Lung (tissue), 12 donors: ENCODE measurements around the gene MKLN1. TPM values are rescaled to one million over a fixed set of nuclear protein-coding genes. Genes with fewer than 3 reads are reported as not detected.

Experiments used
- ATAC-seq: fragments of 200-7000 bp; cut with Tn5 transposase; one replicate; pipeline ENCODE4 v1.9.1; 2020; ENCODE audit warnings: moderate number of reproducible peaks; ENCODE audit not compliant: insufficient read depth, low FRiP score
- DNase-seq, 3 donors: peaks; one replicate each; pipeline ENCODE4 v3.0.0-alpha.2; 2013 to 2017
- H3K27ac ChIP-seq, 2 donors: one replicate each; pipeline ENCODE4 v1.5.1; 2013; ENCODE audit warnings: mild to moderate bottlenecking in 2 of 2, moderate library complexity in 2 of 2, control low read depth in 1 of 2, inconsistent platforms in 1 of 2, low read depth in 1 of 2, low read length in 1 of 2
- H3K27me3 ChIP-seq, 3 donors: one replicate each; pipeline ENCODE4 v1.5.1; 2013; ENCODE audit warnings: low read length in 2 of 3; ENCODE audit not compliant: control insufficient read depth in 3 of 3, insufficient read depth in 3 of 3
- H3K36me3 ChIP-seq, 4 donors: one replicate each; pipeline ENCODE4 v1.5.1; 2013; ENCODE audit warnings: low read length in 4 of 4, mild to moderate bottlenecking in 1 of 4, moderate library complexity in 1 of 4; ENCODE audit not compliant: control insufficient read depth in 4 of 4, insufficient read depth in 4 of 4
- H3K4me1 ChIP-seq, 5 donors: one replicate each; pipeline ENCODE4 v1.5.1; 2013; ENCODE audit warnings: low read length in 5 of 5, mild to moderate bottlenecking in 2 of 5, moderate library complexity in 1 of 5; ENCODE audit not compliant: control insufficient read depth in 5 of 5, insufficient read depth in 5 of 5
- H3K4me3 ChIP-seq: one replicate; pipeline ENCODE4 v1.5.1; 2013; ENCODE audit warnings: mild to moderate bottlenecking, control low read depth, moderate library complexity
- H3K9ac ChIP-seq, 2 donors: one replicate each; pipeline ENCODE4 v1.5.1; 2013; ENCODE audit warnings: low read length in 2 of 2, control low read depth in 1 of 2; ENCODE audit not compliant: insufficient read depth in 1 of 2
- H3K9me3 ChIP-seq, 4 donors: one replicate each; pipeline ENCODE4 v1.5.1; 2013; ENCODE audit warnings: low read length in 3 of 4, mild to moderate bottlenecking in 1 of 4, moderate library complexity in 1 of 4; ENCODE audit not compliant: control insufficient read depth in 4 of 4, insufficient read depth in 3 of 4
- CTCF ChIP-seq: IDR thresholded peaks from 2 replicates; pipeline ENCODE4 v1.5.1; 2012; ENCODE audit warnings: mild to moderate bottlenecking; ENCODE audit errors: control extremely low read depth, extremely low read depth
- WGBS, 2 donors: extraction: QIAGEN DNeasy Blood & Tissue Kit; methylation state at CpG; one replicate each; pipeline ENCODE4 v1.1.7; 2013; 5-methylcytosine and 5-hydroxymethylcytosine counted together
- polyA plus RNA-seq, 2 donors: library from polyadenylated mRNA; stranded (reverse); fragments of 200-250 nt; gene quantifications; one replicate each; pipeline ENCODE4 v1.2.1, GENCODE V29; 2013
- total RNA-seq, 2 donors: library from RNA; depleted of rRNA in 1 of 2; stranded (reverse); fragments of >200 nt in 1 of 2; gene quantifications; one replicate each; pipeline ENCODE4 v1.2.1, GENCODE V29; 2014 to 2021
- donor health status: control.
- donor health status: control.
- donor health status: Bipolar disorder and iron deficiency.
- donor health status: healthy.
- donor health status: DM: yes; HTN: yes; CAD: no.

MKLN1 gene
- total and polyA plus RNA-seq, 4 donors: 11.6 to 135 (median 27.4) TPM

GRCh38 chr7:131466735-131467365, 139.2 kb downstream of the MKLN1 start:
- no peak for DNase-seq
- H3K27ac ChIP-seq: no peak overlapping the region
- no peaks in the 10 kb centered on the region for H3K27me3 ChIP-seq
- H3K4me3 ChIP-seq: no peak overlapping the region
- H3K9ac ChIP-seq: no peak overlapping the region
- no peak for ATAC-seq
- H3K4me1 ChIP-seq: peaks cover 0 to 4% (median 0%) of the 10 kb centered on the region in 5 donors
- no peaks in the 10 kb centered on the region for H3K9me3 ChIP-seq
- H3K36me3 ChIP-seq: peaks cover 16 to 35% (median 27%) of the 10 kb centered on the region in 4 donors
- no peak for TF ChIP-seq CTCF
- 88 to 98% methylated on average over 12 of the region's 12 CpGs for WGBS, 2 donors

GRCh38 chr7:131467788-131468187, 140.1 kb downstream of the MKLN1 start:
- Histone ChIP-seq H3K9ac (no peak overlapping the region), H3K9me3 (no peaks in the 10 kb centered on the region), H3K4me3 (no peak overlapping the region), H3K27ac (no peak overlapping the region), H3K36me3 (peaks cover 16 to 34% (median 26%) of the 10 kb centered on the region in 4 donors), H3K4me1 (peaks cover 0 to 4% (median 0%) of the 10 kb centered on the region in 5 donors), H3K27me3 (no peaks in the 10 kb centered on the region)
- DNase-seq (no peak), ATAC-seq (no peak)
- WGBS, 2 donors: 96 to 97% methylated on average over 5 of the region's 5 CpGs
- no peak for TF ChIP-seq CTCF

GRCh38 chr7:131471250-131472004, 143.8 kb downstream of the MKLN1 start:
- H3K4me1 ChIP-seq: peaks cover 0 to 4% (median 0%) of the 10 kb centered on the region in 5 donors
- no peak for ATAC-seq
- H3K36me3 ChIP-seq: peaks cover 16 to 37% (median 20%) of the 10 kb centered on the region in 4 donors
- no peak for DNase-seq
- H3K9ac ChIP-seq: no peak overlapping the region
- TF ChIP-seq CTCF: no peak
- WGBS, 2 donors: 93 to 98% methylated on average over 4 of the region's 4 CpGs
- no peak overlapping the region for H3K4me3 ChIP-seq
- H3K9me3 ChIP-seq: peaks cover 0 to 3% (median 1%) of the 10 kb centered on the region in 4 donors
- H3K27ac ChIP-seq: no peak overlapping the region
- H3K27me3 ChIP-seq: no peaks in the 10 kb centered on the region
